Endothelial cell of umbilical vein (primary cell): ENCODE measurements around the gene XXYLT1. TPM values are rescaled to one million over a fixed set of nuclear protein-coding genes. Genes with fewer than 3 reads are reported as not detected.

ENCODE experiments used
- BruUV-seq: library from RNA; stranded (reverse); fragments of 400-500 nt; replicated peaks from 2 replicates; lab custom pipeline; 2021; lab: Mats Ljungman, UMichigan
- CTCF ChIA-PET: fragments of 300-600, 350-600 bp; sonication (Branson Sonifier 250); formaldehyde crosslinking; loops from one replicate; lab custom pipeline; 2021; ENCODE audit warnings: antibody characterized with exemption, inconsistent platforms; lab: Charles Lee
- POLR2A ChIA-PET: fragments of 300-600, 350-600 bp; sonication (Branson Sonifier 250); formaldehyde crosslinking; loops from one replicate; lab custom pipeline; 2021; ENCODE audit warnings: antibody characterized with exemption, inconsistent platforms; lab: Charles Lee
- DNase-seq: peaks from one replicate; pipeline ENCODE4 v3.0.0-alpha.2; 2011; ENCODE audit warnings: low read depth, low spot score
- FAIRE-seq: peaks from 2 replicates; lab custom pipeline; 2011; peaks lifted over from hg19 to GRCh38; lab: Jason Lieb, UNC
- H2AFZ ChIP-seq: 2 replicates; pipeline ENCODE4 v1.6.0; 2012; ENCODE audit warnings: low read depth, low read length, control low read depth, inconsistent platforms
- H3K27ac ChIP-seq: 2 replicates; pipeline ENCODE4 v1.5.1; 2011; ENCODE audit warnings: low read depth, mild to moderate bottlenecking, control low read depth, low read length, moderate library complexity; ENCODE audit not compliant: insufficient read depth
- H3K27me3 ChIP-seq, 2 experiments: 2 replicates each; pipeline versions ENCODE4 v1.6.0 to v1.6.1; 2011; ENCODE audit warnings: low read length in 2 of 2, mixed read lengths in 1 of 2; ENCODE audit not compliant: control insufficient read depth in 2 of 2, insufficient read depth in 2 of 2
- H3K36me3 ChIP-seq, 2 experiments: 2 replicates in 1 of 2; 3 replicates in 1 of 2; pipeline ENCODE4 v1.5.1; 2011; ENCODE audit warnings: low read length in 2 of 2, mild to moderate bottlenecking in 1 of 2, moderate library complexity in 1 of 2; ENCODE audit not compliant: control insufficient read depth in 2 of 2, insufficient read depth in 2 of 2; ENCODE audit errors: extremely low read depth in 1 of 2
- H3K4me1 ChIP-seq: 3 replicates; pipeline ENCODE4 v1.5.1; 2011; ENCODE audit warnings: mild to moderate bottlenecking, low read length; ENCODE audit not compliant: control insufficient read depth, insufficient read depth; ENCODE audit errors: extremely low read depth
- H3K4me2 ChIP-seq: 2 replicates; pipeline ENCODE4 v1.6.1; 2011; ENCODE audit warnings: low read length, control low read depth, mixed read lengths; ENCODE audit not compliant: insufficient read depth
- H3K4me3 ChIP-seq, 3 experiments: fragments of 200-600 bp in 1 of 3; sonication (generic), shearing (Covaris generic) in 1 of 3; replicated peaks in 1 of 3; 2 replicates each; pipeline ENCODE4 v1.5.1; 2011 to 2016; ENCODE audit warnings: control low read depth in 3 of 3, low read length in 3 of 3, mild to moderate bottlenecking in 2 of 3, inconsistent platforms in 1 of 3, low read depth in 1 of 3, moderate library complexity in 1 of 3; ENCODE audit not compliant: insufficient read depth in 1 of 3
- H3K79me2 ChIP-seq: 2 replicates; pipeline ENCODE4 v1.6.0; 2012; ENCODE audit warnings: low read length, inconsistent platforms; ENCODE audit not compliant: control insufficient read depth, insufficient read depth
- H3K9ac ChIP-seq: replicated peaks from 2 replicates; pipeline ENCODE3; 2011; ENCODE audit warnings: low read length, control low read depth; ENCODE audit not compliant: insufficient read depth; ENCODE audit errors: extremely low read depth
- H3K9me1 ChIP-seq: replicated peaks from 3 replicates; pipeline ENCODE4 v1.6.0; 2011; ENCODE audit warnings: mild to moderate bottlenecking, low read length; ENCODE audit not compliant: control insufficient read depth, insufficient read depth; ENCODE audit errors: extremely low read depth
- H3K9me3 ChIP-seq: replicated peaks from 2 replicates; pipeline ENCODE4 v1.5.1; 2012; ENCODE audit warnings: low read length, inconsistent platforms; ENCODE audit not compliant: control insufficient read depth, insufficient read depth
- H4K20me1 ChIP-seq: replicated peaks from 2 replicates; pipeline ENCODE3; 2011; ENCODE audit warnings: mild to moderate bottlenecking, low read length; ENCODE audit not compliant: control insufficient read depth, insufficient read depth; ENCODE audit errors: extremely low read depth
- EZH2 ChIP-seq: IDR thresholded peaks from 2 replicates; pipeline ENCODE4 v1.6.1; 2012; ENCODE audit warnings: borderline replicate concordance, low read depth, mild to moderate bottlenecking, moderate library complexity, low read length, inconsistent platforms; ENCODE audit not compliant: severe bottlenecking
- FOS ChIP-seq: IDR thresholded peaks from 2 replicates; pipeline ENCODE4 v1.6.1; 2011; ENCODE audit warnings: mild to moderate bottlenecking, low read length, moderate library complexity, borderline replicate concordance; ENCODE audit not compliant: insufficient read depth
- GATA2 ChIP-seq: IDR thresholded peaks from 2 replicates; pipeline ENCODE4 v1.7.0; 2011; ENCODE audit warnings: low read depth, mild to moderate bottlenecking, moderate library complexity, mixed read lengths, low read length; ENCODE audit not compliant: insufficient read length, insufficient read depth
- JUN ChIP-seq: IDR thresholded peaks from 2 replicates; pipeline ENCODE4 v1.6.1; 2011; ENCODE audit warnings: borderline replicate concordance, low read depth; ENCODE audit not compliant: insufficient read length, insufficient read depth
- MYC ChIP-seq: IDR thresholded peaks from one replicate; pipeline ENCODE4 v1.6.1; 2011; ENCODE audit warnings: mild to moderate bottlenecking, low read depth, low read length
- POLR2A ChIP-seq: IDR thresholded peaks from 2 replicates; pipeline ENCODE4 v1.6.1; 2012; ENCODE audit warnings: low read depth, mild to moderate bottlenecking, control low read depth, low read length
- dilution Hi-C: fragments of 300-500 bp; cut with MboI; formaldehyde crosslinking; loops from one replicate; pipeline ENCODE4 v1.15.0; 2019; ENCODE audit warnings: low sequenced_read_pairs; ENCODE audit not compliant: extremely low pct_ligation_motif_present
- intact Hi-C: fragments of 100-400 bp; cut with micrococcal nuclease; formaldehyde crosslinking; loops from one replicate; pipeline ENCODE4 v1.10.0; 2022
- polyA plus RNA-seq, 4 experiments: library from polyadenylated mRNA; depleted of rRNA in 3 of 4; stranded (reverse) in 3 of 4; unstranded in 1 of 4; fragments of >200 nt; gene quantifications; 2 replicates each; pipeline versions ENCODE4 v1.2.1 to v1.2.3, GENCODE V29; 2011 to 2012; ENCODE audit warnings: missing spikeins in 1 of 4
- total RNA-seq: library from RNA; stranded (reverse); gene quantifications from 2 replicates; pipeline ENCODE4 v1.2.3, GENCODE V29; 2021
- TF ChIP-seq, protein P1 (sequence below), 2 donors: IDR thresholded peaks; 1 replicate in 1 of 2; 2 replicates in 1 of 2; pipeline ENCODE4 v1.5.1; 2011; ENCODE audit warnings: low read length in 2 of 2, mild to moderate bottlenecking in 2 of 2, moderate library complexity in 2 of 2, control low read depth in 1 of 2, inconsistent platforms in 1 of 2, low read depth in 1 of 2; ENCODE audit not compliant: insufficient read depth in 1 of 2; ENCODE audit errors: extremely low read depth in 1 of 2

XXYLT1 gene
- total and polyA plus RNA-seq, 2 donors (not counting 3 experiments of a cell fraction or from before 2014, with no cell fraction given) = 54.4 to 78.1 TPM

DNA sequence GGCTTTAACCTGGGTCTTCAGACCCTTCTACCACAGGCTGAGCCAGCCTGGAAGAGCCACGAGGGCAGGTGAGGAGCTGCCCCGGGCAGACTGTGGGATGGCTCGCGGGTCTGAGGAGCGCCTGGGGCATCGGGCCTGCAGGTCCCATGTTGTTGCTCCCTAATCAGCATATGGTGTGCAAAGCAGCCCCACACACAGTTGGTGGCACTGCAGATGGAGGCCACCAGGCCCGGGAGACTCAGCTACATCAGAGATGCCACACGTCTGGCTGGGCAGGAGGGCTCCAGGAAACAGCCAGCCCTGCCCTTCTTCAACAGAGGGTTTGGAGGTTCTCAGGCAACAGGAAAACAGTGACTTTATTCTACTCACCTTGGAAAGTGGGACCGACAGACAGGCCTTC, 63.9 kb downstream of the XXYLT1 start:
- H3K9me3 ChIP-seq = no peaks in the 10 kb centered on the region
- peaks cover 21% of the 10 kb centered on the region for H3K79me2 ChIP-seq
- H3K9ac ChIP-seq = no peak overlapping the region
- no TSS peak for BruUV-seq
- TF ChIP-seq MYC (no peak), FOS (no peak), GATA2 (no peak), EZH2 (no peak), POLR2A (no peak), JUN (no peak)
- TF ChIP-seq, protein P1, sequence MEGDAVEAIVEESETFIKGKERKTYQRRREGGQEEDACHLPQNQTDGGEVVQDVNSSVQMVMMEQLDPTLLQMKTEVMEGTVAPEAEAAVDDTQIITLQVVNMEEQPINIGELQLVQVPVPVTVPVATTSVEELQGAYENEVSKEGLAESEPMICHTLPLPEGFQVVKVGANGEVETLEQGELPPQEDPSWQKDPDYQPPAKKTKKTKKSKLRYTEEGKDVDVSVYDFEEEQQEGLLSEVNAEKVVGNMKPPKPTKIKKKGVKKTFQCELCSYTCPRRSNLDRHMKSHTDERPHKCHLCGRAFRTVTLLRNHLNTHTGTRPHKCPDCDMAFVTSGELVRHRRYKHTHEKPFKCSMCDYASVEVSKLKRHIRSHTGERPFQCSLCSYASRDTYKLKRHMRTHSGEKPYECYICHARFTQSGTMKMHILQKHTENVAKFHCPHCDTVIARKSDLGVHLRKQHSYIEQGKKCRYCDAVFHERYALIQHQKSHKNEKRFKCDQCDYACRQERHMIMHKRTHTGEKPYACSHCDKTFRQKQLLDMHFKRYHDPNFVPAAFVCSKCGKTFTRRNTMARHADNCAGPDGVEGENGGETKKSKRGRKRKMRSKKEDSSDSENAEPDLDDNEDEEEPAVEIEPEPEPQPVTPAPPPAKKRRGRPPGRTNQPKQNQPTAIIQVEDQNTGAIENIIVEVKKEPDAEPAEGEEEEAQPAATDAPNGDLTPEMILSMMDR (IDR thresholded peaks at IDR 0.05; ENCODE audit: extremely low read depth in 1 of 2, insufficient read depth in 1 of 2, low read depth in 1 of 2, low read length in 2 of 2) = no peak
- H3K4me1 ChIP-seq = peaks cover 46% of the 10 kb centered on the region
- no peak overlapping the region for H3K4me2 ChIP-seq
- ChIA-PET CTCF (interaction anchor here (0.9 kb wide), 1 partner anchor 21 kb away, joined by 4 read pairs; no protein-coding TSS in a partner anchor), POLR2A (no interaction called here)
- no peaks in the 10 kb centered on the region for H4K20me1 ChIP-seq
- H3K9me1 ChIP-seq = no peaks in the 10 kb centered on the region
- no peak overlapping the region for H3K4me3 ChIP-seq
- dilution Hi-C loops (no loop called here), intact Hi-C loops (no loop called here)
- DNase-seq (no peak), FAIRE-seq (no peak)
- no peaks in the 10 kb centered on the region for H3K36me3 ChIP-seq
- no peak overlapping the region for H2AFZ ChIP-seq
- H3K27me3 ChIP-seq = no peaks in the 10 kb centered on the region
- H3K27ac ChIP-seq = no peak overlapping the region
